K562 (cell line): ENCODE results near the gene LILRA6. TPM values are rescaled to one million over a fixed set of nuclear protein-coding genes. Genes with fewer than 3 reads are reported as not detected.

Experiments
- BRD9 ChIP-seq: fragments of 450-650 bp; IDR thresholded peaks from 2 replicates; pipeline ENCODE4 v1.6.1; 2018; ENCODE audit warnings: low read depth; ENCODE audit not compliant: partially characterized antibody
- CHD1 ChIP-seq: fragments of 200-600 bp; sonication (generic); IDR thresholded peaks from one replicate; pipeline ENCODE4 v1.6.1; 2012; ENCODE audit warnings: mild to moderate bottlenecking, moderate library complexity, low read length, inconsistent platforms
- DMBX1 ChIP-seq: fragments of 250-450 bp; sonication (Bioruptor Pico); IDR thresholded peaks from 2 replicates; pipeline ENCODE4 v1.8.0; 2022; ENCODE audit warnings: inconsistent platforms, mild to moderate bottlenecking, moderate library complexity, borderline replicate concordance
- DPF2 ChIP-seq: fragments of 450-650 bp; IDR thresholded peaks from 2 replicates; pipeline ENCODE4 v1.6.1; 2016
- ETV1 ChIP-seq: fragments of 450-650 bp; conservative IDR thresholded peaks from 2 replicates; pipeline ENCODE4 v1.6.1; 2016; ENCODE audit warnings: missing genetic modification characterization, control low read depth, low read depth, missing compliant biosample characterization
- HDAC2 ChIP-seq: fragments of 450-650 bp; IDR thresholded peaks from 2 replicates; pipeline ENCODE4 v1.6.1; 2016; ENCODE audit warnings: mild to moderate bottlenecking
- HNRNPLL ChIP-seq: fragments of 200-400 bp; formaldehyde crosslinking; IDR thresholded peaks from 2 replicates; pipeline ENCODE4 v1.6.1; 2017; ENCODE audit warnings: low read length, low read depth, mild to moderate bottlenecking; ENCODE audit not compliant: poor library complexity, severe bottlenecking
- MCM2 ChIP-seq: fragments of 450-650 bp; IDR thresholded peaks from 2 replicates; pipeline ENCODE4 v1.6.1; 2017; ENCODE audit warnings: low read depth, mild to moderate bottlenecking
- MEF2A ChIP-seq: IDR thresholded peaks from 2 replicates; pipeline ENCODE4 v1.6.1; 2011; ENCODE audit warnings: low read depth, mild to moderate bottlenecking, low read length, moderate library complexity; ENCODE audit not compliant: control insufficient read depth
- MTA3 ChIP-seq: fragments of 450-650 bp; formaldehyde crosslinking; IDR thresholded peaks from 2 replicates; pipeline ENCODE4 v1.6.1; 2017; ENCODE audit warnings: mild to moderate bottlenecking, borderline replicate concordance
- NR2C2 ChIP-seq, 2 experiments: fragments of 200-800 bp in 1 of 2; sonication (Bioruptor generic) in 1 of 2; sonication (generic) in 1 of 2; formaldehyde crosslinking in 1 of 2; IDR thresholded peaks; 2 replicates each; pipeline versions ENCODE4 v1.6.1 to v1.8.0; 2016 to 2022; ENCODE audit warnings: mild to moderate bottlenecking in 1 of 2, missing compliant biosample characterization in 1 of 2, missing genetic modification characterization in 1 of 2, missing genetic modification reagents in 1 of 2
- POLR2H ChIP-seq: IDR thresholded peaks from 2 replicates; pipeline ENCODE4 v1.6.1; 2016; ENCODE audit warnings: missing genetic modification characterization, low read depth, mild to moderate bottlenecking, control low read depth, missing compliant biosample characterization, moderate library complexity
- ZBTB17 ChIP-seq: fragments of 450-650 bp; formaldehyde crosslinking; IDR thresholded peaks from 2 replicates; pipeline ENCODE4 v1.4.0; 2020; ENCODE audit warnings: mild to moderate bottlenecking
- polyA plus RNA-seq, 8 experiments: library from polyadenylated mRNA; depleted of rRNA in 4 of 8; stranded (reverse) in 5 of 8; unstranded in 3 of 8; fragments of >200 nt; fragmentation: Nextera tagmentation in 2 of 8; fragmentation: Illumina TruSeq in 1 of 8; extraction: Ambion mirVana in 2 of 8; extraction: Trizol in 1 of 8; gene quantifications; 2 replicates each; pipeline versions ENCODE4 v1.2.1 to v1.2.3, GENCODE V29; 2011 to 2014; ENCODE audit warnings: inconsistent platforms in 1 of 8, missing spikeins in 1 of 8
- total RNA-seq, 7 experiments: library from RNA; depleted of rRNA in 6 of 7; stranded (reverse); fragments of >200 nt in 6 of 7; fragmentation: Illumina TruSeq in 2 of 7; extraction: Trizol in 2 of 7; gene quantifications; 2 replicates each; pipeline versions ENCODE4 v1.2.1 to v1.2.3, GENCODE V29; 2011 to 2021; ENCODE audit warnings: low replicate concordance in 1 of 7
- TF ChIP-seq, protein P1 (sequence below): sonication (generic); formaldehyde crosslinking; IDR thresholded peaks from 2 replicates; pipeline ENCODE4 v1.8.0; 2022; ENCODE audit warnings: mild to moderate bottlenecking, missing genetic modification reagents
- TF ChIP-seq, protein P2 (sequence below): fragments of 450-650 bp; formaldehyde crosslinking; IDR thresholded peaks from 2 replicates; pipeline ENCODE4 v1.4.0; 2022; ENCODE audit warnings: mild to moderate bottlenecking, moderate library complexity
- TF ChIP-seq, protein P3 (sequence below), 2 experiments: IDR thresholded peaks in 1 of 2; conservative IDR thresholded peaks in 1 of 2; 2 replicates each; pipeline ENCODE4 v1.6.1; 2016; ENCODE audit warnings: low read depth in 2 of 2, mild to moderate bottlenecking in 1 of 2, missing compliant biosample characterization in 1 of 2, missing genetic modification characterization in 1 of 2, moderate library complexity in 1 of 2
- TF ChIP-seq, protein P4 (sequence below): fragments of 450-650 bp; formaldehyde crosslinking; IDR thresholded peaks from 2 replicates; pipeline ENCODE4 v1.4.0; 2020; ENCODE audit warnings: mild to moderate bottlenecking, moderate library complexity
- TF ChIP-seq, protein P5 (sequence below), 2 experiments: fragments of 450-650 bp in 1 of 2; sonication (generic) in 1 of 2; formaldehyde crosslinking in 1 of 2; IDR thresholded peaks in 1 of 2; conservative IDR thresholded peaks in 1 of 2; 2 replicates each; pipeline versions ENCODE4 v1.6.1 to v1.8.1; 2016 to 2023; ENCODE audit warnings: mild to moderate bottlenecking in 2 of 2, moderate library complexity in 2 of 2, inconsistent platforms in 1 of 2, missing genetic modification reagents in 1 of 2

The LILRA6 gene
- total and polyA plus RNA-seq, 9 of the 15 experiments (the other 6 are each of a cell fraction or from before 2014, with no cell fraction given) = 0.03 TPM; not detected in 8

DNA sequence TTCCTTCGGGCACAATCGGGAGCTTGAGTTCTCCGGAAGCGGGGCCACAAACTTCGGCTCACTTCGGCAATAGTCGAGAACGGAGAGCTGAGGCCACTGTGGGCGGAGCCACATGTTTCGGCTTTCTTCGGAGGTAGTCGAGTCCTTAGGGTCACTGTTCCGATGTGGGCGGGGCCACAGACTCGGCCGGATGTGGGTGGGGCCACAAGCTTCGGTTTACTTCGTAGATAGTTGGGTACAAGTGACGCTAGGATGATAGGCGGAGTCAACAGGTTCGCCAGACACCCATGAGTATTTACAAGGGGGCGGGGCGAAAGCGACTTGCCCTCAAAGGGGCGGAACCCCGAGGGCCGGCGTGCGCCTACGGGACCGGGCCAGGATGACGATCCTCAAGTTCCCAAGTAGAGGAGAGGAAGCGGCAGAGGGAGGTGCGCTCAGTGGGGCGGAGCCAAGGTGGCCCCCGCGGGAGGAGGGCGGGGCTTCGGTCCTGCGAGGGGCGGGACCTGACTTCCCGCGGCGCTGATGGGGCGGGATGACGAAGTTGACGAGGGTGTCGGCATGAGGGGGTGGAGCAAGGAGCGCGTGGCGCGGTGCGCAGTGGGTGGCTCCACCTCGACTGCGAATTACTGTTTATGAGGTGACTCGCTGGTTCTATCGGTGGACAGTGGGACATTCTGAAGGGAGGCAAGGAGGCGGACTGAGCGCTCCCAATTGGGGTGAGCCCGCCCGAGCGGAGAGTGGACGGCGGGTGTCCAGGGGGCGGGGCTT is 52.7 kb downstream of the LILRA6 start (continued):
- TF ChIP-seq HNRNPLL (peak; percentile 83), DPF2 (peak; percentile 66; the same call in 1 of the 2 replicates), MEF2A (0 out of 2 replicates have a peak, but pooled peaks have one; percentile 8), MCM2 (no peak), POLR2H (tag) (peak; percentile 74), ZBTB17 (peak; percentile 67; the same call in 1 of the 2 replicates), NR2C2 (CRISPR knock-in tag; IDR thresholded peaks at IDR 0.05) (no peak), NR2C2 (tag; IDR thresholded peaks at IDR 0.05) (peak; percentile 40; the same call in 1 of the 2 replicates), HDAC2 (0 out of 2 replicates have a peak, but pooled peaks have one; percentile 48), BRD9 (peak; percentile 69), ETV1 (tag) (no peak), DMBX1 (CRISPR knock-in tag) (no peak), CHD1 (peak; percentile 97), MTA3 (peak; percentile 78; the same call in 1 of the 2 replicates)
- TF ChIP-seq, protein P1, sequence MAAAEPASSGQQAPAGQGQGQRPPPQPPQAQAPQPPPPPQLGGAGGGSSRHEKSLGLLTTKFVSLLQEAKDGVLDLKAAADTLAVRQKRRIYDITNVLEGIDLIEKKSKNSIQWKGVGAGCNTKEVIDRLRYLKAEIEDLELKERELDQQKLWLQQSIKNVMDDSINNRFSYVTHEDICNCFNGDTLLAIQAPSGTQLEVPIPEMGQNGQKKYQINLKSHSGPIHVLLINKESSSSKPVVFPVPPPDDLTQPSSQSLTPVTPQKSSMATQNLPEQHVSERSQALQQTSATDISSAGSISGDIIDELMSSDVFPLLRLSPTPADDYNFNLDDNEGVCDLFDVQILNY (CRISPR knock-in tag) = 0 out of 2 replicates have a peak, but pooled peaks have one; percentile 44
- TF ChIP-seq, protein P2, sequence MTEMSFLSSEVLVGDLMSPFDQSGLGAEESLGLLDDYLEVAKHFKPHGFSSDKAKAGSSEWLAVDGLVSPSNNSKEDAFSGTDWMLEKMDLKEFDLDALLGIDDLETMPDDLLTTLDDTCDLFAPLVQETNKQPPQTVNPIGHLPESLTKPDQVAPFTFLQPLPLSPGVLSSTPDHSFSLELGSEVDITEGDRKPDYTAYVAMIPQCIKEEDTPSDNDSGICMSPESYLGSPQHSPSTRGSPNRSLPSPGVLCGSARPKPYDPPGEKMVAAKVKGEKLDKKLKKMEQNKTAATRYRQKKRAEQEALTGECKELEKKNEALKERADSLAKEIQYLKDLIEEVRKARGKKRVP (CRISPR knock-in tag) = 0 out of 2 replicates have a peak, but pooled peaks have one; percentile 29
- TF ChIP-seq, protein P3, sequence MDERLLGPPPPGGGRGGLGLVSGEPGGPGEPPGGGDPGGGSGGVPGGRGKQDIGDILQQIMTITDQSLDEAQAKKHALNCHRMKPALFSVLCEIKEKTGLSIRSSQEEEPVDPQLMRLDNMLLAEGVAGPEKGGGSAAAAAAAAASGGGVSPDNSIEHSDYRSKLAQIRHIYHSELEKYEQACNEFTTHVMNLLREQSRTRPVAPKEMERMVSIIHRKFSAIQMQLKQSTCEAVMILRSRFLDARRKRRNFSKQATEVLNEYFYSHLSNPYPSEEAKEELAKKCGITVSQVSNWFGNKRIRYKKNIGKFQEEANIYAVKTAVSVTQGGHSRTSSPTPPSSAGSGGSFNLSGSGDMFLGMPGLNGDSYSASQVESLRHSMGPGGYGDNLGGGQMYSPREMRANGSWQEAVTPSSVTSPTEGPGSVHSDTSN (CRISPR knock-in tag; IDR thresholded peaks at IDR 0.05; ENCODE audit: low read depth) = no peak
- TF ChIP-seq, protein P3 (tag; conservative IDR thresholded peaks at IDR 0.05; ENCODE audit: low read depth) = no peak
- TF ChIP-seq, protein P4, sequence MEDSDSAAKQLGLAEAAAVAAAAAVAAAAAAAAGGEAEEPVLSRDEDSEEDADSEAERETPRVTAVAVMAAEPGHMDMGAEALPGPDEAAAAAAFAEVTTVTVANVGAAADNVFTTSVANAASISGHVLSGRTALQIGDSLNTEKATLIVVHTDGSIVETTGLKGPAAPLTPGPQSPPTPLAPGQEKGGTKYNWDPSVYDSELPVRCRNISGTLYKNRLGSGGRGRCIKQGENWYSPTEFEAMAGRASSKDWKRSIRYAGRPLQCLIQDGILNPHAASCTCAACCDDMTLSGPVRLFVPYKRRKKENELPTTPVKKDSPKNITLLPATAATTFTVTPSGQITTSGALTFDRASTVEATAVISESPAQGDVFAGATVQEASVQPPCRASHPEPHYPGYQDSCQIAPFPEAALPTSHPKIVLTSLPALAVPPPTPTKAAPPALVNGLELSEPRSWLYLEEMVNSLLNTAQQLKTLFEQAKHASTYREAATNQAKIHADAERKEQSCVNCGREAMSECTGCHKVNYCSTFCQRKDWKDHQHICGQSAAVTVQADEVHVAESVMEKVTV (CRISPR knock-in tag) = peak; percentile 98
- TF ChIP-seq, protein P5, sequence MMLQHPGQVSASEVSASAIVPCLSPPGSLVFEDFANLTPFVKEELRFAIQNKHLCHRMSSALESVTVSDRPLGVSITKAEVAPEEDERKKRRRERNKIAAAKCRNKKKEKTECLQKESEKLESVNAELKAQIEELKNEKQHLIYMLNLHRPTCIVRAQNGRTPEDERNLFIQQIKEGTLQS (IDR thresholded peaks at IDR 0.05) = peak; percentile 46; the same call in 1 of the 2 replicates
- TF ChIP-seq, protein P5 (CRISPR knock-in tag; conservative IDR thresholded peaks at IDR 0.05) = no peak
